ENCODE measurements around the gene AHNAK. TPM values are rescaled to one million over a fixed set of nuclear protein-coding genes. Genes with fewer than 3 reads are reported as not detected.
"Not testable (repeated sequence)": the region's sequence is repeated elsewhere in the genome, so short reads cannot be mapped to it uniquely, and the experiment has no call there.

The AHNAK gene
- polyA plus RNA-seq, 6 donors from 2014 or later: 2.0 to 45.3 (median 15.9) TPM

DNA sequence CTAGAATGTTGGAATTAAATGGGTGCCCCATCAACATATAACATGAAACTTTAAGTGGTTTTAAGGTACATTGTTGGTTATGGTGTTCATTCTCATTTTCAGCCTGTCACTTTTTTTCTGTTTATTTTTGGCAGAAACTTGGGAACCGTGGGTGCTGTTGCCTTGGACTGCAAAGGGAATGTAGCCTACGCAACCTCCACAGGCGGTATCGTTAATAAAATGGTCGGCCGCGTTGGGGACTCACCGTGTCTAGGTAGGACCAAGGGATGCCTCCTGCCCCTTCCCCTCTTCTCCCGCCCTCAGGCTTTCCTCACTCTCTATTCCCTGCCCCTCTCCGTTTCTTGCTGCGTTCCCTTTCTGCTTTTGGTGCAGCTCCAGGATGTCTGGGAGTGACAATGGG lies 157.6 kb downstream of the AHNAK start:
- Mint-ChIP-seq H3K27ac (no peak overlapping the region), H3K36me3 (no peaks in the 10 kb centered on the region), H3K4me1 (peaks cover 0 to 4% (median 0%) of the 10 kb centered on the region in 3 donors)

GRCh38 chr11:62387381-62387780 lies 159.2 kb downstream of the AHNAK start:
- H3K4me1 Mint-ChIP-seq: no peaks in the 10 kb centered on the region
- ATAC-seq (ENCODE audit: low read depth in 2 of 2): no peak
- H3K27ac Mint-ChIP-seq: peak overlapping the region in 2 of 6 donors; percentile 44 to 54
- no peaks in the 10 kb centered on the region for H3K36me3 Mint-ChIP-seq
- DNase-seq: no peak
- no peaks in the 10 kb centered on the region for H3K9me3 Mint-ChIP-seq
- H3K27me3 Mint-ChIP-seq: peaks cover 0 to 3% (median 0%) of the 10 kb centered on the region in 3 donors
- no peak overlapping the region for H3K4me3 Mint-ChIP-seq

More for the DNA sequence above, 157.6 kb downstream of the AHNAK start:
- no peak for DNase-seq
- H3K9me3 Mint-ChIP-seq: no peaks in the 10 kb centered on the region
- no peak for ATAC-seq (ENCODE audit: low read depth in 2 of 2)
- H3K4me3 Mint-ChIP-seq: no peak overlapping the region
- H3K27me3 Mint-ChIP-seq: peaks cover 0 to 3% (median 0%) of the 10 kb centered on the region in 3 donors

DNA sequence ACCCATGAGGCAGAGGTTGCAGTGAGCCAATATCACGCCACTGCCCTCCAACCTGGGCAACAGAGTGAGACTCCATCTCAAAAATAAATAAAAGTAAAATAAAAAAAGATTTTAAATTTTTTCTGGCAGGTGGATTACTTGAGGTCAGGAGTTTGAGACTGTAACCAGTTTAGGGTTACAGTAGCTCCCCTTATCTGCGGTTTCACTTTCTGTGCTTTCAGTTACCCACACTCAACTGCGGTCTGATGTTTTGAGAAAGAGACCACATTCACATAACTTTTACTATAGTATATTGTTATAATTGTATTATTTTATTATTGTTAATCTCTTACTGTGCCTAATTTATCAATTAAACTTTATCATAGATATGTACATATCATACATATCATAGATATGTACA lies 160.5 kb downstream of the AHNAK start:
- H3K4me1 Mint-ChIP-seq; H3K4me3 Mint-ChIP-seq; DNase-seq; H3K36me3 Mint-ChIP-seq; H3K27me3 Mint-ChIP-seq; H3K27ac Mint-ChIP-seq; H3K9me3 Mint-ChIP-seq; ATAC-seq (ENCODE audit: low read depth in 2 of 2): not testable (repeated sequence)

GRCh38 chr11:62383822-62384221 lies 162.8 kb downstream of the AHNAK start:
- H3K27ac Mint-ChIP-seq: no peak overlapping the region
- no peak for ATAC-seq (ENCODE audit: low read depth in 2 of 2)
- DNase-seq: no peak
- no peaks in the 10 kb centered on the region for H3K9me3 Mint-ChIP-seq
- H3K4me3 Mint-ChIP-seq: no peak overlapping the region
- H3K36me3 Mint-ChIP-seq: no peaks in the 10 kb centered on the region
- peaks cover 0 to 8% (median 0%) of the 10 kb centered on the region in 3 donors for H3K27me3 Mint-ChIP-seq
- peaks cover 5 to 8% (median 5%) of the 10 kb centered on the region in 3 donors for H3K4me1 Mint-ChIP-seq

Other genes with a start within 250 kb of the AHNAK start
- gene SCGB1D4, start 247.7 kb downstream of the AHNAK start, polyA plus RNA-seq (ENCODE audit: low read depth in 6 of 6): not detected
- gene ASRGL1, start 209.4 kb downstream of the AHNAK start, polyA plus RNA-seq (ENCODE audit: low read depth in 6 of 6): 1 to 10 TPM in 4 of 6 donors, under 1 TPM in 1, not detected in 1; 0.57 to 3.1 (median 1.2) TPM
- gene SCGB1A1, start 127.8 kb downstream of the AHNAK start, polyA plus RNA-seq (ENCODE audit: low read depth in 6 of 6): not detected
- 1,000 to 10,000 TPM; 1,313 to 1,862 (median 1,450) TPM for gene EEF1G, start 27.1 kb upstream of the AHNAK start, polyA plus RNA-seq (ENCODE audit: low read depth in 6 of 6)
- gene TUT1, start 44.7 kb upstream of the AHNAK start, polyA plus RNA-seq (ENCODE audit: low read depth in 6 of 6): 10 to 100 TPM; 12.7 to 20.8 (median 16.2) TPM
- gene MTA2, start 55.1 kb upstream of the AHNAK start, polyA plus RNA-seq (ENCODE audit: low read depth in 6 of 6): 10 to 100 TPM in 5 of 6 donors, 1 to 10 TPM in 1; 3.4 to 27.5 (median 17.8) TPM
- gene EML3, start 66.0 kb upstream of the AHNAK start, polyA plus RNA-seq (ENCODE audit: low read depth in 6 of 6): 10 to 100 TPM in 5 of 6 donors, 1 to 10 TPM in 1; 9.7 to 15.5 (median 12.5) TPM
- gene ROM1, start 66.5 kb upstream of the AHNAK start, polyA plus RNA-seq (ENCODE audit: low read depth in 6 of 6): 1 to 10 TPM in 1 of 6 donors, under 1 TPM in 4, not detected in 1; 0.55 to 1.6 (median 0.66) TPM
- gene B3GAT3, start 75.2 kb upstream of the AHNAK start, polyA plus RNA-seq (ENCODE audit: low read depth in 6 of 6): 10 to 100 TPM; 26.1 to 43.9 (median 30.8) TPM
- 100 to 1,000 TPM; 140 to 158 (median 149) TPM for gene GANAB, start 99.8 kb upstream of the AHNAK start, polyA plus RNA-seq (ENCODE audit: low read depth in 6 of 6)
- gene INTS5, start 106.5 kb upstream of the AHNAK start, polyA plus RNA-seq (ENCODE audit: low read depth in 6 of 6): 10 to 100 TPM; 18.3 to 40.1 (median 28.7) TPM
- 10 to 100 TPM; 37.9 to 89.1 (median 77.2) TPM for gene C11orf98, start 118.4 kb upstream of the AHNAK start, polyA plus RNA-seq (ENCODE audit: low read depth in 6 of 6)
- gene CSKMT, start 118.5 kb upstream of the AHNAK start, polyA plus RNA-seq (ENCODE audit: low read depth in 6 of 6): 1 to 10 TPM; 2.1 to 8.4 (median 4.8) TPM
- 10 to 100 TPM in 5 of 6 donors, 1 to 10 TPM in 1; 7.7 to 11.4 (median 10.4) TPM for gene UQCC3, start 124.9 kb upstream of the AHNAK start, polyA plus RNA-seq (ENCODE audit: low read depth in 6 of 6)
- gene LBHD1, start 125.5 kb upstream of the AHNAK start, polyA plus RNA-seq (ENCODE audit: low read depth in 6 of 6): 10 to 100 TPM in 1 of 6 donors, 1 to 10 TPM in 5; 3.5 to 12.4 (median 5.1) TPM
- gene UBXN1, start 132.3 kb upstream of the AHNAK start, polyA plus RNA-seq (ENCODE audit: low read depth in 6 of 6): 100 to 1,000 TPM; 150 to 226 (median 216) TPM
- gene LRRN4CL, start 142.7 kb upstream of the AHNAK start, polyA plus RNA-seq (ENCODE audit: low read depth in 6 of 6): not detected
- gene BSCL2, start 160.6 kb upstream of the AHNAK start, polyA plus RNA-seq (ENCODE audit: low read depth in 6 of 6): 10 to 100 TPM; 49.6 to 98.5 (median 57.6) TPM
- gene GNG3, start 160.9 kb upstream of the AHNAK start, polyA plus RNA-seq (ENCODE audit: low read depth in 6 of 6): 10 to 100 TPM in 4 of 6 donors, 1 to 10 TPM in 2; 5.3 to 21.2 (median 16.9) TPM
- 1 to 10 TPM in 4 of 6 donors, under 1 TPM in 2; 0.61 to 2.9 (median 1.1) TPM for gene HNRNPUL2, start 180.7 kb upstream of the AHNAK start, polyA plus RNA-seq (ENCODE audit: low read depth in 6 of 6)
- 10 to 100 TPM; 12.1 to 45.9 (median 21.6) TPM for gene TTC9C, start 181.7 kb upstream of the AHNAK start, polyA plus RNA-seq (ENCODE audit: low read depth in 6 of 6)
- 10 to 100 TPM in 1 of 6 donors, 1 to 10 TPM in 5; 3.7 to 12.9 (median 6.4) TPM for gene ZBTB3, start 207.4 kb upstream of the AHNAK start, polyA plus RNA-seq (ENCODE audit: low read depth in 6 of 6)
- 100 to 1,000 TPM; 249 to 395 (median 290) TPM for gene POLR2G, start 214.8 kb upstream of the AHNAK start, polyA plus RNA-seq (ENCODE audit: low read depth in 6 of 6)
- 10 to 100 TPM in 2 of 6 donors, 1 to 10 TPM in 4; 8.3 to 14.3 (median 9.5) TPM for gene TAF6L, start 224.6 kb upstream of the AHNAK start, polyA plus RNA-seq (ENCODE audit: low read depth in 6 of 6)
- 100 to 1,000 TPM; 145 to 275 (median 160) TPM for gene TMEM179B, start 240.6 kb upstream of the AHNAK start, polyA plus RNA-seq (ENCODE audit: low read depth in 6 of 6)
- 10 to 100 TPM; 28.9 to 52.5 (median 45.3) TPM for gene TMEM223, start 245.2 kb upstream of the AHNAK start, polyA plus RNA-seq (ENCODE audit: low read depth in 6 of 6)